Measurements from ENCODE around the gene RRP36.

RRP36 gene

GRCh38 chr6:43036712-43037111 lies 15.3 kb downstream of the RRP36 start:
- Histone ChIP-seq H2AFZ (ENCODE audit: low read length) (no peak overlapping the region), H2BK12ac (ENCODE audit: low read length) (no peak overlapping the region), H3K4me3 (ENCODE audit: low read length in 2 of 2) (no peak overlapping the region), H2AK5ac (ENCODE audit: low read depth, low read length) (no peak overlapping the region), H4K91ac (ENCODE audit: low read depth, low read length, poor library complexity) (no peak overlapping the region), H3K27me3 (ENCODE audit: control insufficient read depth in 3 of 3, insufficient read depth in 3 of 3, low read depth in 1 of 3, low read length in 3 of 3) (no peaks in the 10 kb centered on the region), H2BK120ac (ENCODE audit: low read depth, low read length) (no peak overlapping the region), H3K4me2 (ENCODE audit: insufficient read depth, low read length, poor library complexity, severe bottlenecking) (no peak overlapping the region), H2BK5ac (ENCODE audit: low read length) (no peak overlapping the region), H3K9me3 (replicated peaks in 1 of 2; ENCODE audit: control insufficient read depth in 2 of 2, insufficient read depth in 1 of 2, low read depth in 1 of 2, low read length in 2 of 2) (no peaks in the 10 kb centered on the region), H2BK15ac (ENCODE audit: low read length) (no peak overlapping the region), H3K18ac (ENCODE audit: low read length) (no peak overlapping the region), H3K4ac (ENCODE audit: low read length) (no peak overlapping the region), H3K27ac (replicated peaks; ENCODE audit: low read length) (no peak overlapping the region), H3K23ac (ENCODE audit: low read depth, low read length, poor library complexity) (no peak overlapping the region), H4K8ac (ENCODE audit: low read depth, low read length) (no peak overlapping the region), H3K4me1 (ENCODE audit: control insufficient read depth in 2 of 2, insufficient read depth in 1 of 2, low read depth in 1 of 2, low read length in 2 of 2) (peaks cover 0 to 3% of the 10 kb centered on the region in 2 donors), H3K79me1 (ENCODE audit: low read depth, low read length) (peaks cover 4% of the 10 kb centered on the region), H3K36me3 (replicated peaks in 1 of 2; ENCODE audit: control insufficient read depth in 2 of 2, insufficient read depth in 2 of 2, low read length in 2 of 2) (peaks cover 53 to 87% of the 10 kb centered on the region in 2 donors), H3K9ac (ENCODE audit: low read depth, low read length, poor library complexity) (no peak overlapping the region), H3K14ac (ENCODE audit: low read length) (no peak overlapping the region)
- no peak for DNase-seq (ENCODE audit: low spot score)
- no CpG with 5 or more reads among the region's 9 CpGs for WGBS, 2 donors (ENCODE audit: extremely low coverage in 2 of 2, insufficient read length in 2 of 2, insufficient replicate concordance in 1 of 2)

DNA sequence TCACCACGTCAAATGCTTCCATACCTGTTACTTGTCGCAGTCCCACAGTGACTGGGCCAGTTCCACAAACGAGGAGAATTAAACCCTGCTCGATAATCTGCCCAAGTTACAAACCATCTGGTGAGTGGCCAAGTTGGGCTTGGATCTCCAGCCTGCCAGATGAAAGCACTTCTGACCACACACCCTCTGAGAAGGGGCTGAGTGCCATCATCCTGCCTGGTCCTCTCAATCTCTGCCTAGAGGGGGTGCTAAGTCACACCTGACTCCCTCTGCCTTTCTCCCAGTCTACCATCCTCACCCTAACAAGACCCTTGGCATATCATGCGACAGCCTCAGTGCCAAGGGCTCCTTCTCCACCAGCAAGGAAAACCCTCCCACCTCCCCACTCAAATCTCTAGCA lies 15.8 kb downstream of the RRP36 start:
- peaks cover 4% of the 10 kb centered on the region for H3K79me1 ChIP-seq (ENCODE audit: low read depth, low read length)
- no peak overlapping the region for H3K14ac ChIP-seq (ENCODE audit: low read length)
- DNase-seq (ENCODE audit: low spot score) = no peak
- peaks cover 0 to 3% of the 10 kb centered on the region in 2 donors for H3K4me1 ChIP-seq (ENCODE audit: control insufficient read depth in 2 of 2, insufficient read depth in 1 of 2, low read depth in 1 of 2, low read length in 2 of 2)
- no peak overlapping the region for H4K8ac ChIP-seq (ENCODE audit: low read depth, low read length)
- H2BK12ac ChIP-seq (ENCODE audit: low read length) = no peak overlapping the region
- peak overlapping the region; percentile 40 for H3K23ac ChIP-seq (ENCODE audit: low read depth, low read length, poor library complexity)
- H3K36me3 ChIP-seq (replicated peaks in 1 of 2; ENCODE audit: control insufficient read depth in 2 of 2, insufficient read depth in 2 of 2, low read length in 2 of 2) = peaks cover 53 to 86% of the 10 kb centered on the region in 2 donors
- H3K27ac ChIP-seq (replicated peaks; ENCODE audit: low read length) = no peak overlapping the region
- H4K91ac ChIP-seq (ENCODE audit: low read depth, low read length, poor library complexity) = no peak overlapping the region
- H3K27me3 ChIP-seq (ENCODE audit: control insufficient read depth in 3 of 3, insufficient read depth in 3 of 3, low read depth in 1 of 3, low read length in 3 of 3) = no peaks in the 10 kb centered on the region
- no peak overlapping the region for H2AK5ac ChIP-seq (ENCODE audit: low read depth, low read length)
- no peak overlapping the region for H3K9ac ChIP-seq (ENCODE audit: low read depth, low read length, poor library complexity)
- no peak overlapping the region for H2BK15ac ChIP-seq (ENCODE audit: low read length)
- WGBS, 2 donors (ENCODE audit: extremely low coverage in 2 of 2, insufficient read length in 2 of 2, insufficient replicate concordance in 1 of 2) = no CpG with 5 or more reads among the region's 5 CpGs
- no peak overlapping the region for H3K18ac ChIP-seq (ENCODE audit: low read length)
- H3K9me3 ChIP-seq (replicated peaks in 1 of 2; ENCODE audit: control insufficient read depth in 2 of 2, insufficient read depth in 1 of 2, low read depth in 1 of 2, low read length in 2 of 2) = no peaks in the 10 kb centered on the region
- H3K4me2 ChIP-seq (ENCODE audit: insufficient read depth, low read length, poor library complexity, severe bottlenecking) = no peak overlapping the region
- H2BK5ac ChIP-seq (ENCODE audit: low read length) = no peak overlapping the region
- H2AFZ ChIP-seq (ENCODE audit: low read length) = no peak overlapping the region
- no peak overlapping the region for H3K4me3 ChIP-seq (ENCODE audit: low read length in 2 of 2)
- no peak overlapping the region for H2BK120ac ChIP-seq (ENCODE audit: low read depth, low read length)
- H3K4ac ChIP-seq (ENCODE audit: low read length) = no peak overlapping the region

GRCh38 chr6:43037706-43038105 lies 16.3 kb downstream of the RRP36 start:
- no CpG with 5 or more reads among the region's 9 CpGs for WGBS, 2 donors (ENCODE audit: extremely low coverage in 2 of 2, insufficient read length in 2 of 2, insufficient replicate concordance in 1 of 2)
- no peak overlapping the region for H2AK5ac ChIP-seq (ENCODE audit: low read depth, low read length)
- no peak overlapping the region for H3K4me2 ChIP-seq (ENCODE audit: insufficient read depth, low read length, poor library complexity, severe bottlenecking)
- peaks cover 0 to 3% of the 10 kb centered on the region in 2 donors for H3K4me1 ChIP-seq (ENCODE audit: control insufficient read depth in 2 of 2, insufficient read depth in 1 of 2, low read depth in 1 of 2, low read length in 2 of 2)
- no peak overlapping the region for H4K91ac ChIP-seq (ENCODE audit: low read depth, low read length, poor library complexity)
- H3K18ac ChIP-seq (ENCODE audit: low read length) = no peak overlapping the region
- H3K27me3 ChIP-seq (ENCODE audit: control insufficient read depth in 3 of 3, insufficient read depth in 3 of 3, low read depth in 1 of 3, low read length in 3 of 3) = no peaks in the 10 kb centered on the region
- H3K79me1 ChIP-seq (ENCODE audit: low read depth, low read length) = peaks cover 4% of the 10 kb centered on the region
- peak overlapping the region; percentile 38 for H3K14ac ChIP-seq (ENCODE audit: low read length)
- H3K4me3 ChIP-seq (ENCODE audit: low read length in 2 of 2) = no peak overlapping the region
- H3K23ac ChIP-seq (ENCODE audit: low read depth, low read length, poor library complexity) = peak overlapping the region; percentile 96
- H2BK12ac ChIP-seq (ENCODE audit: low read length) = no peak overlapping the region
- H2BK120ac ChIP-seq (ENCODE audit: low read depth, low read length) = no peak overlapping the region
- no peak overlapping the region for H2AFZ ChIP-seq (ENCODE audit: low read length)
- no peak overlapping the region for H2BK15ac ChIP-seq (ENCODE audit: low read length)
- peaks cover 55 to 84% of the 10 kb centered on the region in 2 donors for H3K36me3 ChIP-seq (replicated peaks in 1 of 2; ENCODE audit: control insufficient read depth in 2 of 2, insufficient read depth in 2 of 2, low read length in 2 of 2)
- no peak overlapping the region for H4K8ac ChIP-seq (ENCODE audit: low read depth, low read length)
- no peak overlapping the region for H3K9ac ChIP-seq (ENCODE audit: low read depth, low read length, poor library complexity)
- H3K27ac ChIP-seq (replicated peaks; ENCODE audit: low read length) = no peak overlapping the region
- DNase-seq (ENCODE audit: low spot score) = no peak
- H3K4ac ChIP-seq (ENCODE audit: low read length) = no peak overlapping the region
- no peaks in the 10 kb centered on the region for H3K9me3 ChIP-seq (replicated peaks in 1 of 2; ENCODE audit: control insufficient read depth in 2 of 2, insufficient read depth in 1 of 2, low read depth in 1 of 2, low read length in 2 of 2)
- peak overlapping the region; percentile 75 for H2BK5ac ChIP-seq (ENCODE audit: low read length)

DNA sequence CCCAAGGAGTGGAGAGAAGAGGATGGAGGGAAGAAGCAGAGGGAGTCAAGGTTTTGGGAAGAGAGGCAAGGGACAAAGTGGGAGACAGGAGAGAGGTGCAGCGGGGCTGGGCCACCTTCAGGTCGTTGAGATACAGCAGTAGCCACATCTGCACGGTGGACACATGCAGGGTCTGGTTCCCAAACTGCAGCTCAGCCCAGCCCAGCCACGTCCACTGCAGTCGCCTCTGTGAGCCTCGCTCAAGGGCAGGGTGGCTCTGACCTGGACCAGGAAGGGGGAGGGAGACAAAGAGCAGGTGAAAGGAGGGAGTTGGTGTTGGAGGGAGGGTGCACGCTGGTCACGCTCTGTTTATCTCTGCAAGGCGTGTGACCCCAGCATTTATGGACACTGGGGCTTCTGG lies 17.3 kb downstream of the RRP36 start:
- Histone ChIP-seq H4K91ac (ENCODE audit: low read depth, low read length, poor library complexity) (no peak overlapping the region), H2BK120ac (ENCODE audit: low read depth, low read length) (no peak overlapping the region), H3K4ac (ENCODE audit: low read length) (no peak overlapping the region), H3K27ac (replicated peaks; ENCODE audit: low read length) (no peak overlapping the region), H2BK12ac (ENCODE audit: low read length) (no peak overlapping the region), H3K4me2 (ENCODE audit: insufficient read depth, low read length, poor library complexity, severe bottlenecking) (no peak overlapping the region), H3K27me3 (ENCODE audit: control insufficient read depth in 3 of 3, insufficient read depth in 3 of 3, low read depth in 1 of 3, low read length in 3 of 3) (no peaks in the 10 kb centered on the region), H2BK15ac (ENCODE audit: low read length) (no peak overlapping the region), H3K23ac (ENCODE audit: low read depth, low read length, poor library complexity) (no peak overlapping the region), H3K36me3 (replicated peaks in 1 of 2; ENCODE audit: control insufficient read depth in 2 of 2, insufficient read depth in 2 of 2, low read length in 2 of 2) (peaks cover 61 to 86% of the 10 kb centered on the region in 2 donors), H3K9ac (ENCODE audit: low read depth, low read length, poor library complexity) (no peak overlapping the region), H2AK5ac (ENCODE audit: low read depth, low read length) (no peak overlapping the region), H2AFZ (ENCODE audit: low read length) (no peak overlapping the region), H3K79me1 (ENCODE audit: low read depth, low read length) (peaks cover 4% of the 10 kb centered on the region), H4K8ac (ENCODE audit: low read depth, low read length) (no peak overlapping the region), H3K4me1 (ENCODE audit: control insufficient read depth in 2 of 2, insufficient read depth in 1 of 2, low read depth in 1 of 2, low read length in 2 of 2) (peaks cover 0 to 3% of the 10 kb centered on the region in 2 donors), H2BK5ac (ENCODE audit: low read length) (no peak overlapping the region), H3K14ac (ENCODE audit: low read length) (no peak overlapping the region), H3K18ac (ENCODE audit: low read length) (no peak overlapping the region), H3K4me3 (ENCODE audit: low read length in 2 of 2) (no peak overlapping the region), H3K9me3 (replicated peaks in 1 of 2; ENCODE audit: control insufficient read depth in 2 of 2, insufficient read depth in 1 of 2, low read depth in 1 of 2, low read length in 2 of 2) (peaks cover 0 to 2% of the 10 kb centered on the region in 2 donors)
- WGBS, 2 donors (ENCODE audit: extremely low coverage in 2 of 2, insufficient read length in 2 of 2, insufficient replicate concordance in 1 of 2) = no CpG with 5 or more reads among the region's 9 CpGs
- DNase-seq (ENCODE audit: low spot score) = no peak
